Measurements from ENCODE around the gene ZNF622.

DNA sequence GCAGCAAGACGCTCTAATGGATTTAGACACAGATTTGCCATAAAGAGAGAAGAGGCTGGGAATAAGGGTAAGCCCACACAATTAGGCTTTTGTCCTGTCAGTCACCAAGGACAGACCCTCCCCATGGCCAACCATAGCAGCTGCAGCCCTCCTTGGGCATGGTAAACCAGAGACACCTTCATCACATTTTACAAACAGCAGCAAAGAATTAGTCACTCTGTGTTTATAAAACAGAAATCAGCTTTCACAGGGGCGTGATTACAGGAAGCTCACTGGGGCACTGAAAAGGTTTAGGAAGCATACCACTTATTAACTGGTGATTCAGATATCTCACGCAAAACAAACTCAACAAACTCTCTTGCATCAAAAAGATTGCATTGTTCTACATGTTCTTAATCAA lies 37.3 kb upstream of the ZNF622 start:
- no peak for TF ChIP-seq POLR2A (IDR thresholded peaks at IDR 0.05)
- TF ChIP-seq, protein P1, sequence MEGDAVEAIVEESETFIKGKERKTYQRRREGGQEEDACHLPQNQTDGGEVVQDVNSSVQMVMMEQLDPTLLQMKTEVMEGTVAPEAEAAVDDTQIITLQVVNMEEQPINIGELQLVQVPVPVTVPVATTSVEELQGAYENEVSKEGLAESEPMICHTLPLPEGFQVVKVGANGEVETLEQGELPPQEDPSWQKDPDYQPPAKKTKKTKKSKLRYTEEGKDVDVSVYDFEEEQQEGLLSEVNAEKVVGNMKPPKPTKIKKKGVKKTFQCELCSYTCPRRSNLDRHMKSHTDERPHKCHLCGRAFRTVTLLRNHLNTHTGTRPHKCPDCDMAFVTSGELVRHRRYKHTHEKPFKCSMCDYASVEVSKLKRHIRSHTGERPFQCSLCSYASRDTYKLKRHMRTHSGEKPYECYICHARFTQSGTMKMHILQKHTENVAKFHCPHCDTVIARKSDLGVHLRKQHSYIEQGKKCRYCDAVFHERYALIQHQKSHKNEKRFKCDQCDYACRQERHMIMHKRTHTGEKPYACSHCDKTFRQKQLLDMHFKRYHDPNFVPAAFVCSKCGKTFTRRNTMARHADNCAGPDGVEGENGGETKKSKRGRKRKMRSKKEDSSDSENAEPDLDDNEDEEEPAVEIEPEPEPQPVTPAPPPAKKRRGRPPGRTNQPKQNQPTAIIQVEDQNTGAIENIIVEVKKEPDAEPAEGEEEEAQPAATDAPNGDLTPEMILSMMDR (IDR thresholded peaks at IDR 0.05): no peak
